HCT116 (cell line): ENCODE measurements around the gene KDM3B. TPM values are rescaled to one million over a fixed set of nuclear protein-coding genes. Genes with fewer than 3 reads are reported as not detected.

Experiments
- ATAC-seq: fragments of 200-7000 bp; cut with Tn5 transposase; 2 replicates; pipeline ENCODE4 v1.9.1; 2020; ENCODE audit warnings: mild to moderate bottlenecking, moderate library complexity
- BruUV-seq: library from RNA; stranded (reverse); fragments of 400-500 nt; replicated peaks from 2 replicates; lab custom pipeline; 2021; lab: Mats Ljungman, UMichigan
- CTCF ChIA-PET: fragments of 300-600 bp; sonication (Branson Sonifier 250); formaldehyde crosslinking; loops from one replicate; lab custom pipeline; 2021; ENCODE audit warnings: antibody characterized with exemption; lab: Charles Lee
- POLR2A ChIA-PET: fragments of 300-600, 350-600 bp; sonication (Branson Sonifier 250); formaldehyde crosslinking; loops from one replicate; lab custom pipeline; 2021; ENCODE audit warnings: antibody characterized with exemption; lab: Charles Lee
- RAD21 ChIA-PET, 2 experiments: fragments of 300-600 bp; sonication (Branson Sonifier 250); formaldehyde crosslinking; loops; one replicate each; lab custom pipeline; 2023; ENCODE audit warnings: low total read pairs in 2 of 2; ENCODE audit not compliant: uncharacterized antibody in 2 of 2, unreplicated experiment in 2 of 2, low non-redundant PET in 1 of 2; lab: Charles Lee
- DNase-seq: peaks from one replicate; pipeline ENCODE4 v3.0.0-alpha.2; 2010; ENCODE audit warnings: low read depth, low spot score
- H2AFZ ChIP-seq: fragments of 200-600 bp; shearing (Covaris generic), sonication (generic); 2 replicates; pipeline ENCODE4 v1.6.1; 2017; ENCODE audit warnings: low read depth, mixed run types, mixed read lengths, antibody characterized with exemption, low read length; ENCODE audit not compliant: poor library complexity, severe bottlenecking
- H3K27ac ChIP-seq: 2 replicates; pipeline ENCODE4 v1.5.1; 2012; ENCODE audit warnings: low read depth, low read length
- H3K27me3 ChIP-seq: fragments of 200-600 bp; sonication (generic); 2 replicates; pipeline ENCODE4 v1.6.1; 2016; ENCODE audit warnings: mixed run types, low read length, mixed read lengths; ENCODE audit not compliant: insufficient read depth
- H3K36me3 ChIP-seq, 2 experiments: fragments of 200-500 bp in 1 of 2; fragments of 200-600 bp in 1 of 2; sonication (Bioruptor generic) in 1 of 2; sonication (generic) in 1 of 2; 2 replicates each; pipeline versions ENCODE4 v1.5.1 to v1.6.1; 2014 to 2016; ENCODE audit warnings: low read length in 2 of 2, inconsistent platforms in 1 of 2, mixed read lengths in 1 of 2, mixed run types in 1 of 2; ENCODE audit not compliant: insufficient read depth in 2 of 2, control insufficient read depth in 1 of 2
- H3K4me1 ChIP-seq, 2 experiments: fragments of 200-600 bp in 1 of 2; sonication (generic) in 1 of 2; 2 replicates each; pipeline versions ENCODE4 v1.5.1 to v1.6.1; 2012 to 2017; ENCODE audit warnings: low read length in 2 of 2, inconsistent platforms in 1 of 2, mild to moderate bottlenecking in 1 of 2, mixed read lengths in 1 of 2, mixed run types in 1 of 2, moderate library complexity in 1 of 2; ENCODE audit not compliant: insufficient read depth in 2 of 2, control insufficient read depth in 1 of 2
- H3K4me2 ChIP-seq: fragments of 200-600 bp; sonication (generic); 2 replicates; pipeline ENCODE4 v1.6.1; 2017; ENCODE audit warnings: mixed run types, low read length, mixed read lengths
- H3K4me3 ChIP-seq, 2 experiments: fragments of 200-600 bp in 1 of 2; sonication (generic) in 1 of 2; replicated peaks in 1 of 2; 2 replicates each; pipeline ENCODE4 v1.5.1; 2011 to 2016; ENCODE audit warnings: low read length in 2 of 2, control low read depth in 1 of 2, low read depth in 1 of 2, mild to moderate bottlenecking in 1 of 2, mixed read lengths in 1 of 2, mixed run types in 1 of 2
- H3K79me2 ChIP-seq: fragments of 200-600 bp; sonication (generic); 2 replicates; pipeline ENCODE4 v1.6.1; 2017; ENCODE audit warnings: mild to moderate bottlenecking, mixed run types, low read length, moderate library complexity, mixed read lengths; ENCODE audit not compliant: insufficient read depth
- H3K9ac ChIP-seq: fragments of 200-600 bp; sonication (generic); 2 replicates; pipeline ENCODE4 v1.6.1; 2016; ENCODE audit warnings: low read length, mixed read lengths
- H3K9me2 ChIP-seq: fragments of 200-600 bp; sonication (generic), shearing (Covaris generic); 2 replicates; pipeline ENCODE4 v1.6.1; 2017; ENCODE audit warnings: mixed run types, mild to moderate bottlenecking, moderate library complexity; ENCODE audit not compliant: insufficient read depth
- H3K9me3 ChIP-seq, 2 experiments: fragments of 200-500 bp in 1 of 2; fragments of 200-600 bp in 1 of 2; sonication (Bioruptor generic) in 1 of 2; sonication (generic) in 1 of 2; 2 replicates each; pipeline ENCODE4 v1.6.1; 2014 to 2017; ENCODE audit warnings: low read length in 2 of 2, mixed read lengths in 2 of 2, inconsistent platforms in 1 of 2, low read depth in 1 of 2, mild to moderate bottlenecking in 1 of 2, mixed run types in 1 of 2, moderate library complexity in 1 of 2; ENCODE audit not compliant: control insufficient read depth in 1 of 2, insufficient read depth in 1 of 2
- H4K20me1 ChIP-seq: fragments of 200-600 bp; sonication (generic), shearing (Covaris generic); 2 replicates; pipeline ENCODE4 v1.6.1; 2017; ENCODE audit warnings: mixed run types, mild to moderate bottlenecking, moderate library complexity; ENCODE audit not compliant: insufficient read depth
- CBX3 ChIP-seq: IDR thresholded peaks from 2 replicates; pipeline ENCODE4 v1.6.1; 2012; ENCODE audit warnings: low read depth
- FOSL1 ChIP-seq: IDR thresholded peaks from 2 replicates; pipeline ENCODE4 v1.6.1; 2012; ENCODE audit warnings: low read depth
- RAD21 ChIP-seq: IDR thresholded peaks from 2 replicates; pipeline ENCODE4 v1.6.1; 2012; ENCODE audit warnings: low read depth, mild to moderate bottlenecking
- SRF ChIP-seq: IDR thresholded peaks from 2 replicates; pipeline ENCODE4 v1.6.1; 2012; ENCODE audit warnings: low read depth
- YY1 ChIP-seq: IDR thresholded peaks from 2 replicates; pipeline ENCODE4 v1.6.1; 2011; ENCODE audit warnings: low read length, low read depth, moderate library complexity, mild to moderate bottlenecking; ENCODE audit not compliant: insufficient replicate concordance; ENCODE audit errors: extremely low read depth
- ZFX ChIP-seq: fragments of 450-650 bp; IDR thresholded peaks from 2 replicates; pipeline ENCODE4 v1.6.1; 2017
- ZNF274 ChIP-seq: fragments of 200-500 bp; sonication (Bioruptor generic); IDR thresholded peaks from 2 replicates; pipeline ENCODE4 v1.6.1; 2014; ENCODE audit warnings: mild to moderate bottlenecking, low read depth, low read length, inconsistent platforms
- intact Hi-C: fragments of 100-400 bp; cut with micrococcal nuclease; formaldehyde crosslinking; loops from 2 replicates; pipeline ENCODE4 v1.10.0; 2022
- total RNA-seq: library from RNA; stranded (reverse); gene quantifications from one replicate; pipeline ENCODE4 v1.2.1, GENCODE V29; 2021; ENCODE audit not compliant: unreplicated experiment
- TF ChIP-seq, protein P1 (sequence below): IDR thresholded peaks from 2 replicates; pipeline ENCODE4 v1.6.1; 2011; ENCODE audit warnings: mild to moderate bottlenecking, low read length, moderate library complexity; ENCODE audit not compliant: insufficient replicate concordance; ENCODE audit errors: extremely low read depth
- TF ChIP-seq, protein P2 (sequence below): IDR thresholded peaks from 2 replicates; pipeline ENCODE4 v1.6.1; 2012
- TF ChIP-seq, protein P3 (sequence below), 3 experiments: fragments of 200-600 bp in 1 of 3; sonication (generic) in 1 of 3; IDR thresholded peaks in 2 of 3; conservative IDR thresholded peaks in 1 of 3; 2 replicates each; pipeline ENCODE4 v1.5.1; 2012 to 2017; ENCODE audit warnings: low read depth in 2 of 3, low read length in 2 of 3, antibody characterized with exemption in 1 of 3, borderline replicate concordance in 1 of 3, control low read depth in 1 of 3, mild to moderate bottlenecking in 1 of 3, mixed read lengths in 1 of 3, mixed run types in 1 of 3, moderate library complexity in 1 of 3; ENCODE audit not compliant: insufficient read depth in 1 of 3

Gene KDM3B
- total RNA-seq, 1 experiment from 2014 or later = 65.1 TPM

DNA sequence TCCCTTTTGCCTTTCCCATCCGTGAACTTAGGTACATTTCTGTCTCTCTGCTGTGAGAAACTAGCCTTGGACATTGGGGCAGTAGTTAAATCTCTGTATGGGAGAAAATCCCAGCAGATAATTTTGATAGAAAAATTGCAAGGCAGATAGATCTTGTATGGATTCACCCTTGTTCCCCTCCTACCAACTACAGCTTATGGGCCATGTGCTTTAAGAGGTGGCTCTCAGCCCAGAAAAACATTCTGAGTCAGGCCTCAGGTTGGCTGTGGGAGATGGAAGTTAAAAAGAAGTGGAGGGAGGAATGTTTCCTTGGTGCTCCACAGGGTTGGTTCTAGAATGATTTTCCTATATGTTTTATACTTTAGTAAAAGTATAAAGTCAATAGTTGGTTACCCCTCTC, 1.4 kb upstream of the KDM3B start:
- no TSS peak for BruUV-seq
- intact Hi-C loops = loop anchor here (5.0 kb wide), 1 partner anchor 174 kb away; the partner anchor contains the start of genes BRD8 and KIF20A

DNA sequence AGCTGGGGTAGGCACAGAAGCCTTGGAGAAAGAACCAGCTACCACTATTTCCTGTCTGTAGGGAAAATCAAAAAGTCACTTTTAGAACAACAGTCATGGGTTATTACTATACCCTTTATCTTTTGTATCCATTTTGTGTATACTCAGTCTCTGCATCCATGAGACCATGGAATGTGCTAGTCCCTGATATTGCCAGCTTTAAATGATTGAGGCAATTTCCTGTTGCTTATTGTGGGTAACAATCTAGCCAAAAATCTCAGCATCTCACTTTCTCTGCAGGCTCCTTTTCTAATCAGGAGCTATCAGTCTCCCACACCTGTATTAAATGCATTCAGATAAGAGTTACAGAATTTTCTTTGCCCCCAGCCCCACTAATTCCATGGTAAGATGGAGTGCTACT, 968 bp upstream of the KDM3B start:
- BruUV-seq = no TSS peak
- Histone ChIP-seq H3K4me3 (no peak overlapping the region), H3K9ac (no peak overlapping the region), H3K36me3 (peaks cover 9 to 18% of the 10 kb centered on the region in 2 experiments), H3K9me2 (no peaks in the 10 kb centered on the region), H3K4me2 (no peak overlapping the region), H3K27me3 (no peaks in the 10 kb centered on the region), H3K27ac (no peak overlapping the region), H3K79me2 (peaks cover 36% of the 10 kb centered on the region), H2AFZ (no peak overlapping the region), H3K4me1 (peaks cover 0 to 13% of the 10 kb centered on the region in 2 experiments; a peak in 2 of 4 replicates), H3K9me3 (peaks cover 0 to 18% of the 10 kb centered on the region in 2 experiments; a peak in 2 of 4 replicates), H4K20me1 (0 out of 2 replicates have a peak, but pooled peaks cover 4% of the 10 kb centered on the region)
- intact Hi-C loops = loop anchor here (5.0 kb wide), 1 partner anchor 174 kb away; the partner anchor contains the start of genes BRD8 and KIF20A
- CTCF ChIA-PET = interaction anchor here (0.7 to 4.6 kb wide), 10 partner anchors 10 to 171 kb away, joined by 3 to 40 read pairs (median 4); partner anchors contain the start of genes CDC23, CDC25C and FAM53C
- POLR2A ChIA-PET = interaction anchor here (1.6 to 7.0 kb wide), 2 partner anchors 12 to 138 kb away, joined by 3 to 59 read pairs; partner anchors contain the start of genes CDC23 and FAM53C
- DNase-seq = no peak
- TF ChIP-seq FOSL1 (no peak), YY1 (no peak), ZNF274 (no peak), SRF (no peak), RAD21 (no peak), ZFX (no peak), CBX3 (no peak)
- TF ChIP-seq, protein P1, sequence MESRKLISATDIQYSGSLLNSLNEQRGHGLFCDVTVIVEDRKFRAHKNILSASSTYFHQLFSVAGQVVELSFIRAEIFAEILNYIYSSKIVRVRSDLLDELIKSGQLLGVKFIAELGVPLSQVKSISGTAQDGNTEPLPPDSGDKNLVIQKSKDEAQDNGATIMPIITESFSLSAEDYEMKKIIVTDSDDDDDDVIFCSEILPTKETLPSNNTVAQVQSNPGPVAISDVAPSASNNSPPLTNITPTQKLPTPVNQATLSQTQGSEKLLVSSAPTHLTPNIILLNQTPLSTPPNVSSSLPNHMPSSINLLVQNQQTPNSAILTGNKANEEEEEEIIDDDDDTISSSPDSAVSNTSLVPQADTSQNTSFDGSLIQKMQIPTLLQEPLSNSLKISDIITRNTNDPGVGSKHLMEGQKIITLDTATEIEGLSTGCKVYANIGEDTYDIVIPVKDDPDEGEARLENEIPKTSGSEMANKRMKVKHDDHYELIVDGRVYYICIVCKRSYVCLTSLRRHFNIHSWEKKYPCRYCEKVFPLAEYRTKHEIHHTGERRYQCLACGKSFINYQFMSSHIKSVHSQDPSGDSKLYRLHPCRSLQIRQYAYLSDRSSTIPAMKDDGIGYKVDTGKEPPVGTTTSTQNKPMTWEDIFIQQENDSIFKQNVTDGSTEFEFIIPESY = no peak
- TF ChIP-seq, protein P2, sequence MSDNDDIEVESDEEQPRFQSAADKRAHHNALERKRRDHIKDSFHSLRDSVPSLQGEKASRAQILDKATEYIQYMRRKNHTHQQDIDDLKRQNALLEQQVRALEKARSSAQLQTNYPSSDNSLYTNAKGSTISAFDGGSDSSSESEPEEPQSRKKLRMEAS = no peak
- no peak for ATAC-seq
- RAD21 ChIA-PET = no interaction called here

More for the DNA sequence above, 1.4 kb upstream of the KDM3B start:
- no peak overlapping the region for H3K27ac ChIP-seq
- CTCF ChIA-PET = interaction anchor here (4.6 kb wide), 1 partner anchor 10 kb away, joined by 40 read pairs; no protein-coding TSS in a partner anchor
- no peak overlapping the region for H3K9ac ChIP-seq
- H3K79me2 ChIP-seq = peaks cover 32% of the 10 kb centered on the region
- TF ChIP-seq, protein P3, sequence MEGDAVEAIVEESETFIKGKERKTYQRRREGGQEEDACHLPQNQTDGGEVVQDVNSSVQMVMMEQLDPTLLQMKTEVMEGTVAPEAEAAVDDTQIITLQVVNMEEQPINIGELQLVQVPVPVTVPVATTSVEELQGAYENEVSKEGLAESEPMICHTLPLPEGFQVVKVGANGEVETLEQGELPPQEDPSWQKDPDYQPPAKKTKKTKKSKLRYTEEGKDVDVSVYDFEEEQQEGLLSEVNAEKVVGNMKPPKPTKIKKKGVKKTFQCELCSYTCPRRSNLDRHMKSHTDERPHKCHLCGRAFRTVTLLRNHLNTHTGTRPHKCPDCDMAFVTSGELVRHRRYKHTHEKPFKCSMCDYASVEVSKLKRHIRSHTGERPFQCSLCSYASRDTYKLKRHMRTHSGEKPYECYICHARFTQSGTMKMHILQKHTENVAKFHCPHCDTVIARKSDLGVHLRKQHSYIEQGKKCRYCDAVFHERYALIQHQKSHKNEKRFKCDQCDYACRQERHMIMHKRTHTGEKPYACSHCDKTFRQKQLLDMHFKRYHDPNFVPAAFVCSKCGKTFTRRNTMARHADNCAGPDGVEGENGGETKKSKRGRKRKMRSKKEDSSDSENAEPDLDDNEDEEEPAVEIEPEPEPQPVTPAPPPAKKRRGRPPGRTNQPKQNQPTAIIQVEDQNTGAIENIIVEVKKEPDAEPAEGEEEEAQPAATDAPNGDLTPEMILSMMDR (IDR thresholded peaks at IDR 0.05 in 2 of 3, conservative IDR thresholded peaks at IDR 0.05 in 1 of 3; ENCODE audit: borderline replicate concordance in 1 of 3, insufficient read depth in 1 of 3, low read depth in 2 of 3, low read length in 2 of 3) = no peak
- no peaks in the 10 kb centered on the region for H3K9me2 ChIP-seq
- H3K36me3 ChIP-seq = peaks cover 10 to 19% of the 10 kb centered on the region in 2 experiments
- DNase-seq = no peak
- POLR2A ChIA-PET = interaction anchor here (7.0 kb wide), 1 partner anchor 12 kb away, joined by 59 read pairs; the partner anchor contains the start of gene FAM53C
- no peak overlapping the region for H2AFZ ChIP-seq
- H3K4me1 ChIP-seq = peaks cover 0 to 13% of the 10 kb centered on the region in 2 experiments; a peak in 2 of 4 replicates
- H3K27me3 ChIP-seq = no peaks in the 10 kb centered on the region
- no peak for ATAC-seq
- no peak overlapping the region for H3K4me2 ChIP-seq
- RAD21 ChIA-PET = no interaction called here
- H3K4me3 ChIP-seq = no peak overlapping the region
- H3K9me3 ChIP-seq = peaks cover 0 to 18% of the 10 kb centered on the region in 2 experiments; a peak in 2 of 4 replicates
- H4K20me1 ChIP-seq = 0 out of 2 replicates have a peak, but pooled peaks cover 4% of the 10 kb centered on the region
